Fibroblast of the conjunctiva (primary cell): Measurements from ENCODE around the gene MYO1D.

Source experiments
- DNase-seq: peaks from one replicate; pipeline ENCODE4 v3.0.0-alpha.2; 2010; ENCODE audit warnings: low read depth

MYO1D gene

GRCh38 chr17:32503251-32504165 lies 373.4 kb downstream of the MYO1D start:
- DNase-seq: no peak

GRCh38 chr17:32502710-32503109 lies 374.2 kb downstream of the MYO1D start:
- DNase-seq: no peak

GRCh38 chr17:32502013-32502412 lies 374.9 kb downstream of the MYO1D start:
- no peak for DNase-seq

GRCh38 chr17:32498391-32498790 lies 378.5 kb downstream of the MYO1D start:
- DNase-seq: no peak

- no peak for DNase-seq
These were observed 379.3 kb downstream of the MYO1D start for GRCh38 chr17:32497431-32498205.

- DNase-seq: no peak
These were observed 380.4 kb downstream of the MYO1D start for GRCh38 chr17:32496395-32497073.

- DNase-seq: no peak
These were observed 381.3 kb downstream of the MYO1D start for GRCh38 chr17:32495359-32496231.

GRCh38 chr17:32494621-32495358 lies 382.1 kb downstream of the MYO1D start:
- DNase-seq: no peak

- no peak for DNase-seq
These were observed 382.9 kb downstream of the MYO1D start for GRCh38 chr17:32493976-32494513.

- no peak for DNase-seq
These were observed 383.4 kb downstream of the MYO1D start for GRCh38 chr17:32493571-32493970.

- no peak for DNase-seq
These were observed 384.2 kb downstream of the MYO1D start for GRCh38 chr17:32492648-32493289.

GRCh38 chr17:32492264-32492589 lies 384.7 kb downstream of the MYO1D start:
- DNase-seq: no peak

GRCh38 chr17:32491371-32492263 lies 385.3 kb downstream of the MYO1D start:
- DNase-seq: no peak

- no peak for DNase-seq
These were observed 386.8 kb downstream of the MYO1D start for GRCh38 chr17:32490101-32490482.

GRCh38 chr17:32489320-32490100 lies 387.4 kb downstream of the MYO1D start:
- DNase-seq: no peak

- DNase-seq: no peak
These were observed 388.2 kb downstream of the MYO1D start for GRCh38 chr17:32488604-32489180.

- DNase-seq: no peak
These were observed 388.8 kb downstream of the MYO1D start for GRCh38 chr17:32488177-32488542.
